H9 (cell line): ENCODE results near the gene TTC12. TPM values are rescaled to one million over a fixed set of nuclear protein-coding genes. Genes with fewer than 3 reads are reported as not detected.

ENCODE experiments used
- DNase-seq: peaks from one replicate; pipeline ENCODE4 v3.0.0-alpha.2; 2017
- H2AFZ ChIP-seq: one replicate; pipeline ENCODE4 v1.6.1; 2013; ENCODE audit warnings: mild to moderate bottlenecking, low read length, control low read depth, moderate library complexity
- H2AK5ac ChIP-seq: 2 replicates; pipeline ENCODE4 v1.6.1; 2013; ENCODE audit warnings: low read length, control low read depth, mixed read lengths; ENCODE audit not compliant: insufficient read length
- H2BK120ac ChIP-seq: one replicate; pipeline ENCODE4 v1.6.1; 2013; ENCODE audit warnings: low read depth, mild to moderate bottlenecking, low read length, control low read depth, inconsistent platforms; ENCODE audit not compliant: poor library complexity, severe bottlenecking
- H2BK12ac ChIP-seq: 2 replicates; pipeline ENCODE4 v1.6.1; 2013; ENCODE audit warnings: low read length, control low read depth, mixed read lengths, low read depth; ENCODE audit not compliant: insufficient read length
- H2BK15ac ChIP-seq: 2 replicates; pipeline ENCODE4 v1.6.1; 2013; ENCODE audit warnings: low read depth, low read length, control low read depth
- H2BK20ac ChIP-seq: one replicate; pipeline ENCODE4 v1.6.1; 2013; ENCODE audit warnings: low read depth, mild to moderate bottlenecking, low read length, control low read depth, inconsistent platforms; ENCODE audit not compliant: poor library complexity, severe bottlenecking
- H2BK5ac ChIP-seq: 2 replicates; pipeline ENCODE4 v1.6.1; 2013; ENCODE audit warnings: low read length, control low read depth, mixed read lengths; ENCODE audit not compliant: insufficient read length
- H3K14ac ChIP-seq: 2 replicates; pipeline ENCODE4 v1.6.1; 2013; ENCODE audit warnings: low read length, control low read depth; ENCODE audit not compliant: insufficient read depth
- H3K18ac ChIP-seq: 2 replicates; pipeline ENCODE4 v1.6.1; 2013; ENCODE audit warnings: low read depth, mild to moderate bottlenecking, mixed read lengths, low read length, control low read depth; ENCODE audit not compliant: insufficient read length
- H3K23ac ChIP-seq: 2 replicates; pipeline ENCODE4 v1.6.1; 2013; ENCODE audit warnings: low read length, control low read depth, mixed read lengths, low read depth; ENCODE audit not compliant: insufficient read length
- H3K23me2 ChIP-seq: 2 replicates; pipeline ENCODE4 v1.6.1; 2013; ENCODE audit warnings: low read depth, mild to moderate bottlenecking, mixed read lengths, low read length, control low read depth; ENCODE audit not compliant: insufficient read length, poor library complexity, severe bottlenecking
- H3K27ac ChIP-seq: 2 replicates; pipeline ENCODE4 v1.5.1; 2013; ENCODE audit warnings: low read length, control low read depth, mixed read lengths, low read depth; ENCODE audit not compliant: insufficient read length
- H3K27me3 ChIP-seq: 2 replicates; pipeline ENCODE4 v1.6.1; 2013; ENCODE audit warnings: low read length, control low read depth, inconsistent platforms; ENCODE audit not compliant: insufficient read depth
- H3K4ac ChIP-seq: 2 replicates; pipeline ENCODE4 v1.6.1; 2013; ENCODE audit warnings: low read depth, mild to moderate bottlenecking, control low read depth, inconsistent platforms, low read length, moderate library complexity
- H3K4me1 ChIP-seq: 2 replicates; pipeline ENCODE4 v1.6.1; 2013; ENCODE audit warnings: low read length, control low read depth, inconsistent platforms; ENCODE audit not compliant: insufficient read depth
- H3K4me2 ChIP-seq: 2 replicates; pipeline ENCODE4 v1.6.1; 2013; ENCODE audit warnings: low read length, control low read depth, mixed read lengths; ENCODE audit not compliant: insufficient read length, insufficient read depth
- H3K56ac ChIP-seq: 2 replicates; pipeline ENCODE4 v1.6.1; 2013; ENCODE audit warnings: low read depth, mild to moderate bottlenecking, mixed read lengths, low read length, control low read depth; ENCODE audit not compliant: insufficient read length
- H3K79me1 ChIP-seq: 2 replicates; pipeline ENCODE4 v1.6.1; 2013; ENCODE audit warnings: low read depth, mild to moderate bottlenecking, moderate library complexity, low read length, control low read depth, inconsistent platforms; ENCODE audit not compliant: insufficient read depth, poor library complexity, severe bottlenecking
- H3K79me2 ChIP-seq: 2 replicates; pipeline ENCODE4 v1.6.1; 2013; ENCODE audit warnings: low read length, control low read depth, inconsistent platforms; ENCODE audit not compliant: insufficient read depth
- H3K9ac ChIP-seq: 2 replicates; pipeline ENCODE4 v1.6.1; 2013; ENCODE audit warnings: low read length, control low read depth, mixed read lengths; ENCODE audit not compliant: insufficient read length; ENCODE audit errors: extremely low read depth
- H3K9me3 ChIP-seq: one replicate; pipeline ENCODE4 v1.6.1; 2013; ENCODE audit warnings: low read depth, low read length, inconsistent platforms; ENCODE audit not compliant: control insufficient read depth
- H3T11ph ChIP-seq: one replicate; pipeline ENCODE4 v1.6.1; 2013; ENCODE audit warnings: mild to moderate bottlenecking, low read length, control low read depth, inconsistent platforms
- H4K20me1 ChIP-seq: one replicate; pipeline ENCODE4 v1.6.1; 2013; ENCODE audit not compliant: control insufficient read depth, insufficient read length, insufficient read depth
- H4K5ac ChIP-seq: 2 replicates; pipeline ENCODE4 v1.6.1; 2013; ENCODE audit warnings: low read depth, mild to moderate bottlenecking, mixed read lengths, low read length, control low read depth; ENCODE audit not compliant: insufficient read length
- H4K8ac ChIP-seq: replicated peaks from 2 replicates; pipeline ENCODE4 v1.6.1; 2013; ENCODE audit warnings: low read length, control low read depth, mixed read lengths, low read depth; ENCODE audit not compliant: insufficient read length
- H4K91ac ChIP-seq: 2 replicates; pipeline ENCODE4 v1.6.1; 2013; ENCODE audit warnings: low read depth, mild to moderate bottlenecking, moderate library complexity, mixed read lengths, low read length, control low read depth; ENCODE audit not compliant: insufficient read length
- H3K27ac Mint-ChIP-seq, 3 experiments: 2 replicates in 2 of 3; 3 replicates in 1 of 3; pipeline ENCODE4 v1.8.0; 2020 to 2021; ENCODE audit warnings: mixed read lengths in 3 of 3, mild to moderate bottlenecking in 1 of 3, moderate library complexity in 1 of 3
- H3K27me3 Mint-ChIP-seq: 2 replicates; pipeline ENCODE4 v1.8.0; 2021; ENCODE audit warnings: low read depth, mild to moderate bottlenecking, moderate library complexity, mixed read lengths
- H3K36me3 Mint-ChIP-seq, 3 experiments: 2 replicates in 2 of 3; 3 replicates in 1 of 3; pipeline ENCODE4 v1.8.0; 2020 to 2021; ENCODE audit warnings: low read depth in 3 of 3, mixed read lengths in 3 of 3; ENCODE audit not compliant: insufficient read depth in 1 of 3
- H3K4me1 Mint-ChIP-seq, 2 experiments: 2 replicates each; pipeline ENCODE4 v1.8.0; 2020; ENCODE audit warnings: mixed read lengths in 2 of 2
- H3K4me3 Mint-ChIP-seq, 2 experiments: 2 replicates in 1 of 2; 3 replicates in 1 of 2; pipeline ENCODE4 v1.8.0; 2020 to 2021; ENCODE audit warnings: mild to moderate bottlenecking in 2 of 2, mixed read lengths in 2 of 2, moderate library complexity in 1 of 2
- H3K9me3 Mint-ChIP-seq, 2 experiments: 2 replicates in 1 of 2; 3 replicates in 1 of 2; pipeline ENCODE4 v1.8.0; 2020; ENCODE audit warnings: mild to moderate bottlenecking in 2 of 2, mixed read lengths in 2 of 2, moderate library complexity in 1 of 2
- WGBS: extraction: QIAGEN DNeasy Blood & Tissue Kit; methylation state at CpG from one replicate; pipeline ENCODE4 v1.1.7; 2013; ENCODE audit warnings: missing lambda C conversion rate, low lambda C conversion rate, mixed read lengths; ENCODE audit not compliant: insufficient read length; ENCODE audit errors: extremely low coverage; 5-methylcytosine and 5-hydroxymethylcytosine counted together
- total RNA-seq: library from RNA; stranded (reverse); gene quantifications from 2 replicates; pipeline ENCODE4 v1.2.1, GENCODE V29; 2021
- TF ChIP-seq, protein P1 (sequence below): fragments of 200-600 bp; sonication (generic); conservative IDR thresholded peaks from 3 replicates; pipeline ENCODE4 v1.8.0; 2021; ENCODE audit warnings: antibody characterized with exemption, mild to moderate bottlenecking

Gene TTC12
- total RNA-seq, 1 experiment from 2014 or later = 8.3 TPM

DNA sequence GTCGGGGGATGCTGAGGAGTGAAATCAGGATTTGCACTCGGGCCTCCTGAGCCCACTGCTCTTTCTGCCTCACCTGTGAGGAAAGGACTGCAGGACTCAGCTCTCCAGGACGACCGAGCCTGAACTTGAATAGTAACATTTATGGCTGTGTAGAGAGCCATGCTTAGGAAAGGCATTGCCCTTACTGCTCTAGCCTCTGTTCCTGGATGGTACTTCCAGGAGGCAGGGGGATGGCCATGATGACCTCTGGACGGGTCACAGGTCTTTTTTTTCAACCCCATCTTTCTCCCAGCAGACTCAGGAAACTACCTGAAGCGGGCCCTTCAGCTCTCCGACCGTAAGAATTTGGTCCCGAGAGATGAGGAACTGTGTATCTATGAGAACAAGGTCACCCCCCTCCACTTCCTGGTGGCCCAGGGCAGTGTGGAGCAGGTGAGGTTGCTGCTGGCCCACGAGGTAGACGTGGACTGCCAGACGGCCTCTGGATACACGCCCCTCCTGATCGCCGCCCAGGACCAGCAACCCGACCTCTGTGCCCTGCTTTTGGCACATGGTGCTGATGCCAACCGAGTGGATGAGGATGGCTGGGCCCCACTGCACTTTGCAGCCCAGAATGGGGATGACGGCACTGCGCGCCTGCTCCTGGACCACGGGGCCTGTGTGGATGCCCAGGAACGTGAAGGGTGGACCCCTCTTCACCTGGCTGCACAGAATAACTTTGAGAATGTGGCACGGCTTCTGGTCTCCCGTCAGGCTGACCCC lies 84.5 kb downstream of the TTC12 start:
- H3T11ph ChIP-seq = no peak overlapping the region
- H4K8ac ChIP-seq = no peak overlapping the region
- no peak overlapping the region for H3K56ac ChIP-seq
- no peak overlapping the region for H2BK120ac ChIP-seq
- no peak overlapping the region for H2BK15ac ChIP-seq
- no peak overlapping the region for H3K4me2 ChIP-seq
- no peak overlapping the region for H2BK12ac ChIP-seq
- H3K27me3 ChIP-seq = no peaks in the 10 kb centered on the region
- Mint-ChIP-seq H3K4me1 (0 out of 4 replicates have a peak, but pooled peaks cover 0 to 4% of the 10 kb centered on the region in 2 experiments), H3K27ac (no peak overlapping the region), H3K27me3 (peaks cover 25% of the 10 kb centered on the region), H3K36me3 (no peaks in the 10 kb centered on the region), H3K9me3 (no peaks in the 10 kb centered on the region), H3K4me3 (no peak overlapping the region)
- H2BK20ac ChIP-seq = no peak overlapping the region
- H3K4ac ChIP-seq = no peak overlapping the region
- no peaks in the 10 kb centered on the region for H3K4me1 ChIP-seq
- H2AK5ac ChIP-seq = no peak overlapping the region
- WGBS = no CpG with 5 or more reads among the region's 24 CpGs
- no peak overlapping the region for H4K5ac ChIP-seq
- no peaks in the 10 kb centered on the region for H4K20me1 ChIP-seq
- H3K9me3 ChIP-seq = no peaks in the 10 kb centered on the region
- H3K23me2 ChIP-seq = no peaks in the 10 kb centered on the region
- no peak overlapping the region for H3K18ac ChIP-seq
- no peak overlapping the region for H3K14ac ChIP-seq
- DNase-seq = no peak
- no peak overlapping the region for H3K23ac ChIP-seq
- H2AFZ ChIP-seq = no peak overlapping the region
- H3K27ac ChIP-seq = no peak overlapping the region
- H3K79me1 ChIP-seq = no peaks in the 10 kb centered on the region
- H2BK5ac ChIP-seq = no peak overlapping the region
- H4K91ac ChIP-seq = no peak overlapping the region
- H3K9ac ChIP-seq = no peak overlapping the region
- no peaks in the 10 kb centered on the region for H3K79me2 ChIP-seq
- TF ChIP-seq, protein P1, sequence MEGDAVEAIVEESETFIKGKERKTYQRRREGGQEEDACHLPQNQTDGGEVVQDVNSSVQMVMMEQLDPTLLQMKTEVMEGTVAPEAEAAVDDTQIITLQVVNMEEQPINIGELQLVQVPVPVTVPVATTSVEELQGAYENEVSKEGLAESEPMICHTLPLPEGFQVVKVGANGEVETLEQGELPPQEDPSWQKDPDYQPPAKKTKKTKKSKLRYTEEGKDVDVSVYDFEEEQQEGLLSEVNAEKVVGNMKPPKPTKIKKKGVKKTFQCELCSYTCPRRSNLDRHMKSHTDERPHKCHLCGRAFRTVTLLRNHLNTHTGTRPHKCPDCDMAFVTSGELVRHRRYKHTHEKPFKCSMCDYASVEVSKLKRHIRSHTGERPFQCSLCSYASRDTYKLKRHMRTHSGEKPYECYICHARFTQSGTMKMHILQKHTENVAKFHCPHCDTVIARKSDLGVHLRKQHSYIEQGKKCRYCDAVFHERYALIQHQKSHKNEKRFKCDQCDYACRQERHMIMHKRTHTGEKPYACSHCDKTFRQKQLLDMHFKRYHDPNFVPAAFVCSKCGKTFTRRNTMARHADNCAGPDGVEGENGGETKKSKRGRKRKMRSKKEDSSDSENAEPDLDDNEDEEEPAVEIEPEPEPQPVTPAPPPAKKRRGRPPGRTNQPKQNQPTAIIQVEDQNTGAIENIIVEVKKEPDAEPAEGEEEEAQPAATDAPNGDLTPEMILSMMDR = no peak
